HUES64 (cell line): ENCODE data around the gene CPTP.

Source experiments
- H3K27ac ChIP-seq: 2 replicates; pipeline ENCODE4 v1.7.0; 2013; ENCODE audit warnings: low read depth, low read length, inconsistent platforms
- H3K27me3 ChIP-seq: 2 replicates; pipeline ENCODE4 v1.6.1; 2013; ENCODE audit warnings: mild to moderate bottlenecking, low read length; ENCODE audit not compliant: insufficient read depth
- H3K36me3 ChIP-seq: 2 replicates; pipeline ENCODE4 v1.6.1; 2013; ENCODE audit warnings: mild to moderate bottlenecking, low read length; ENCODE audit not compliant: insufficient read depth
- H3K4me1 ChIP-seq: 2 replicates; pipeline ENCODE4 v1.6.1; 2013; ENCODE audit warnings: mild to moderate bottlenecking, low read length, moderate library complexity; ENCODE audit not compliant: insufficient read depth
- H3K4me3 ChIP-seq: 2 replicates; pipeline ENCODE4 v1.5.1; 2013; ENCODE audit warnings: mild to moderate bottlenecking, low read length, moderate library complexity
- H3K9ac ChIP-seq: 2 replicates; pipeline ENCODE4 v1.6.1; 2013; ENCODE audit warnings: mild to moderate bottlenecking, low read depth, low read length
- H3K9me3 ChIP-seq: 2 replicates; pipeline ENCODE4 v1.6.1; 2013; ENCODE audit warnings: low read depth, low read length; ENCODE audit not compliant: insufficient read depth
- WGBS: fragments of 150-250, 120-280 bp; methylation state at CpG from one replicate; pipeline ENCODE4 v1.1.7; 2013; ENCODE audit warnings: missing lambda C conversion rate; 5-methylcytosine and 5-hydroxymethylcytosine counted together

The CPTP gene

GRCh38 chr1:1356796-1357401 lies 32.3 kb downstream of the CPTP start:
- Histone ChIP-seq H3K4me3 (peak overlapping the region; percentile 57; the same call in 1 of the 2 replicates), H3K36me3 (no peaks in the 10 kb centered on the region), H3K9ac (no peak overlapping the region), H3K27me3 (peaks cover 5% of the 10 kb centered on the region; the same call in 1 of the 2 replicates), H3K9me3 (no peaks in the 10 kb centered on the region), H3K4me1 (peaks cover 32% of the 10 kb centered on the region), H3K27ac (no peak overlapping the region)
- WGBS, result 86% methylated on average over 26 of the region's 26 CpGs

- H3K27ac ChIP-seq, result peak overlapping the region; percentile 88
- H3K9ac ChIP-seq, result peak overlapping the region; percentile 78
- H3K4me1 ChIP-seq, result peaks cover 35% of the 10 kb centered on the region
- WGBS, result 19% methylated on average over 17 of the region's 18 CpGs
- no peaks in the 10 kb centered on the region for H3K36me3 ChIP-seq
- H3K27me3 ChIP-seq, result peaks cover 5% of the 10 kb centered on the region; the same call in 1 of the 2 replicates
- H3K4me3 ChIP-seq, result peak overlapping the region; percentile 57
- no peaks in the 10 kb centered on the region for H3K9me3 ChIP-seq
Measured at GRCh38 chr1:1357871-1358432, 33.4 kb downstream of the CPTP start.

GRCh38 chr1:1358433-1359271 lies 34.0 kb downstream of the CPTP start, which contains the start of gene MXRA8:
Gene MXRA8, minus strand, starts transcription at chr1:1358555. Its CDS starts 51 bp downstream, at chr1:1358504.
- H3K36me3 ChIP-seq, result no peaks in the 10 kb centered on the region
- H3K9me3 ChIP-seq, result no peaks in the 10 kb centered on the region
- H3K4me3 ChIP-seq, result peak within 1 kb of the TSS; percentile 57
- WGBS, result 29% methylated on average over 29 of the region's 29 CpGs
- H3K27me3 ChIP-seq, result peaks cover 5% of the 10 kb centered on the region; the same call in 1 of the 2 replicates
- H3K27ac ChIP-seq, result peak within 1 kb of the TSS; percentile 88
- peak within 1 kb of the TSS; percentile 78 for H3K9ac ChIP-seq
- peaks cover 35% of the 10 kb centered on the region for H3K4me1 ChIP-seq

- 82% methylated on average over 6 of the region's 6 CpGs for WGBS
Measured at GRCh38 chr1:1359308-1359663, 34.7 kb downstream of the CPTP start.

GRCh38 chr1:1359664-1360468 lies 35.3 kb downstream of the CPTP start:
- Histone ChIP-seq H3K4me3 (no peak overlapping the region), H3K36me3 (no peaks in the 10 kb centered on the region), H3K4me1 (peaks cover 35% of the 10 kb centered on the region), H3K9me3 (no peaks in the 10 kb centered on the region), H3K9ac (no peak overlapping the region), H3K27ac (peak overlapping the region; percentile 70), H3K27me3 (peaks cover under 1% of the 10 kb centered on the region; the same call in 1 of the 2 replicates)
- WGBS, result 74% methylated on average over 28 of the region's 28 CpGs

More at GRCh38 chr1:1359308-1359663, 34.7 kb downstream of the CPTP start:
- no peak overlapping the region for H3K9ac ChIP-seq
- peaks cover 35% of the 10 kb centered on the region for H3K4me1 ChIP-seq
- H3K9me3 ChIP-seq, result no peaks in the 10 kb centered on the region
- no peaks in the 10 kb centered on the region for H3K36me3 ChIP-seq
- H3K27me3 ChIP-seq, result peaks cover 5% of the 10 kb centered on the region; the same call in 1 of the 2 replicates
- H3K27ac ChIP-seq, result peak overlapping the region; percentile 88
- H3K4me3 ChIP-seq, result no peak overlapping the region

- Histone ChIP-seq H3K27ac (no peak overlapping the region), H3K4me3 (no peak overlapping the region), H3K9me3 (no peaks in the 10 kb centered on the region), H3K36me3 (no peaks in the 10 kb centered on the region), H3K9ac (peak overlapping the region; percentile 19; the same call in 1 of the 2 replicates), H3K4me1 (peaks cover 35% of the 10 kb centered on the region), H3K27me3 (no peaks in the 10 kb centered on the region)
- WGBS, result 85% methylated on average over 20 of the region's 20 CpGs
Measured at GRCh38 chr1:1360506-1361169, 36.0 kb downstream of the CPTP start.

- H3K4me3 ChIP-seq, result no peak overlapping the region
- 77% methylated on average over 34 of the region's 35 CpGs for WGBS
- peaks cover 8% of the 10 kb centered on the region for H3K9me3 ChIP-seq
- no peaks in the 10 kb centered on the region for H3K27me3 ChIP-seq
- H3K27ac ChIP-seq, result no peak overlapping the region; the same call in 1 of the 2 replicates
- H3K4me1 ChIP-seq, result peaks cover 35% of the 10 kb centered on the region
- H3K9ac ChIP-seq, result peak overlapping the region; percentile 19; the same call in 1 of the 2 replicates
- no peaks in the 10 kb centered on the region for H3K36me3 ChIP-seq
Measured at GRCh38 chr1:1361233-1361981, 36.8 kb downstream of the CPTP start.

- WGBS, result 34% methylated on average over 13 of the region's 13 CpGs
Measured at GRCh38 chr1:1361982-1362423, 37.4 kb downstream of the CPTP start.

GRCh38 chr1:1364266-1364665 lies 39.7 kb downstream of the CPTP start:
- WGBS, result 82% methylated on average over 13 of the region's 14 CpGs

More at GRCh38 chr1:1361982-1362423, 37.4 kb downstream of the CPTP start:
- Histone ChIP-seq H3K9me3 (peaks cover 14% of the 10 kb centered on the region), H3K27me3 (no peaks in the 10 kb centered on the region), H3K27ac (peak overlapping the region; percentile 1; the same call in 1 of the 2 replicates), H3K4me1 (peaks cover 35% of the 10 kb centered on the region), H3K9ac (0 out of 2 replicates have a peak overlapping the region, but pooled peaks have one; percentile 13), H3K36me3 (no peaks in the 10 kb centered on the region), H3K4me3 (no peak overlapping the region)

More at GRCh38 chr1:1364266-1364665, 39.7 kb downstream of the CPTP start:
- Histone ChIP-seq H3K4me1 (peaks cover 22% of the 10 kb centered on the region), H3K4me3 (no peak overlapping the region), H3K27me3 (no peaks in the 10 kb centered on the region), H3K36me3 (no peaks in the 10 kb centered on the region), H3K9me3 (peaks cover 18% of the 10 kb centered on the region), H3K27ac (no peak overlapping the region), H3K9ac (no peak overlapping the region)
